HFFc6 (cell line): ENCODE measurements around the gene PLAGL2. TPM values are rescaled to one million over a fixed set of nuclear protein-coding genes. Genes with fewer than 3 reads are reported as not detected.
"Not testable (repeated sequence)": the region's sequence is repeated elsewhere in the genome, so short reads cannot be mapped to it uniquely, and the experiment has no call there.

Experiments
- DNase-seq: peaks from one replicate; pipeline ENCODE4 v3.0.0-alpha.2; 2018
- H3K27ac Mint-ChIP-seq: 2 replicates; pipeline ENCODE4 v1.8.0; 2020; ENCODE audit warnings: mild to moderate bottlenecking, mixed read lengths
- H3K27me3 Mint-ChIP-seq: 2 replicates; pipeline ENCODE4 v1.8.0; 2021; ENCODE audit warnings: mild to moderate bottlenecking, moderate library complexity, mixed read lengths; ENCODE audit not compliant: insufficient read depth
- H3K36me3 Mint-ChIP-seq: 2 replicates; pipeline ENCODE4 v1.8.0; 2021; ENCODE audit warnings: low read depth, mixed read lengths
- H3K4me1 Mint-ChIP-seq: 2 replicates; pipeline ENCODE4 v1.8.0; 2020; ENCODE audit warnings: low read depth, mixed read lengths
- H3K4me3 Mint-ChIP-seq: 2 replicates; pipeline ENCODE4 v1.8.0; 2020; ENCODE audit warnings: mild to moderate bottlenecking, moderate library complexity, mixed read lengths
- H3K9me3 Mint-ChIP-seq: 2 replicates; pipeline ENCODE4 v1.8.0; 2020; ENCODE audit warnings: mild to moderate bottlenecking, mixed read lengths
- total RNA-seq, 6 experiments: library from RNA; stranded (reverse); fragmentation: NEBNext Ultra II Directional; extraction: Animal tissue kit (Norgen Biotek cat#: 25700); gene quantifications; 2 replicates in 1 of 6; 3 replicates in 5 of 6; pipeline ENCODE4 v1.2.3, GENCODE V29; 2021
- TF ChIP-seq, protein P1 (sequence below): fragments of 200-600 bp; sonication (generic); IDR thresholded peaks from 2 replicates; pipeline ENCODE4 v1.5.0; 2021; ENCODE audit warnings: antibody characterized with exemption, mild to moderate bottlenecking

The PLAGL2 gene
- total RNA-seq, 6 experiments from 2014 or later, result 8.5 to 11.1 (median 9.5) TPM

DNA sequence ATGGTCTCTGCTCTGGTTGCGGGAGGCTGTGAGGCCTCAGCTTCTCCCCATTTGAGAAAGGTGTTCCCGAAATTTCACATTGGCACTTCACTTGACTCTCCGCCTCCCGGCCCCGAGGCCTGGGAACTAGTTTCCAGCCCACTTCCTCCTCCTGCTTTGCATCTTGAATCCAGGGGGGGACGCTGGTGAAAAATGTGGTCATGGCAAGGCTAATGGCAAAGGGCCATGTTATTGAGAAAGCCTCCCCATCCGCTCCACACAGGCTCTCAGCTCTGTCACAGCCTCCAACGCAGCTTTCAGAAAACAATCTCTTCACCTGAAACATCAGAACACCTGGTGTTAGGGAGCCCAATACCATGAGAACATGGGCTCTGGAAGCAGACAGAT lies 5.6 kb downstream of the PLAGL2 start:
- Mint-ChIP-seq H3K36me3 (peaks cover 15% of the 10 kb centered on the region; the same call in 1 of the 2 replicates), H3K27ac (peak overlapping the region; percentile 80), H3K4me3 (no peak overlapping the region), H3K4me1 (peaks cover 57% of the 10 kb centered on the region), H3K27me3 (no peaks in the 10 kb centered on the region; the same call in none of the 2 replicates), H3K9me3 (no peaks in the 10 kb centered on the region)
- no peak for DNase-seq
- TF ChIP-seq, protein P1, sequence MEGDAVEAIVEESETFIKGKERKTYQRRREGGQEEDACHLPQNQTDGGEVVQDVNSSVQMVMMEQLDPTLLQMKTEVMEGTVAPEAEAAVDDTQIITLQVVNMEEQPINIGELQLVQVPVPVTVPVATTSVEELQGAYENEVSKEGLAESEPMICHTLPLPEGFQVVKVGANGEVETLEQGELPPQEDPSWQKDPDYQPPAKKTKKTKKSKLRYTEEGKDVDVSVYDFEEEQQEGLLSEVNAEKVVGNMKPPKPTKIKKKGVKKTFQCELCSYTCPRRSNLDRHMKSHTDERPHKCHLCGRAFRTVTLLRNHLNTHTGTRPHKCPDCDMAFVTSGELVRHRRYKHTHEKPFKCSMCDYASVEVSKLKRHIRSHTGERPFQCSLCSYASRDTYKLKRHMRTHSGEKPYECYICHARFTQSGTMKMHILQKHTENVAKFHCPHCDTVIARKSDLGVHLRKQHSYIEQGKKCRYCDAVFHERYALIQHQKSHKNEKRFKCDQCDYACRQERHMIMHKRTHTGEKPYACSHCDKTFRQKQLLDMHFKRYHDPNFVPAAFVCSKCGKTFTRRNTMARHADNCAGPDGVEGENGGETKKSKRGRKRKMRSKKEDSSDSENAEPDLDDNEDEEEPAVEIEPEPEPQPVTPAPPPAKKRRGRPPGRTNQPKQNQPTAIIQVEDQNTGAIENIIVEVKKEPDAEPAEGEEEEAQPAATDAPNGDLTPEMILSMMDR, result no peak

DNA sequence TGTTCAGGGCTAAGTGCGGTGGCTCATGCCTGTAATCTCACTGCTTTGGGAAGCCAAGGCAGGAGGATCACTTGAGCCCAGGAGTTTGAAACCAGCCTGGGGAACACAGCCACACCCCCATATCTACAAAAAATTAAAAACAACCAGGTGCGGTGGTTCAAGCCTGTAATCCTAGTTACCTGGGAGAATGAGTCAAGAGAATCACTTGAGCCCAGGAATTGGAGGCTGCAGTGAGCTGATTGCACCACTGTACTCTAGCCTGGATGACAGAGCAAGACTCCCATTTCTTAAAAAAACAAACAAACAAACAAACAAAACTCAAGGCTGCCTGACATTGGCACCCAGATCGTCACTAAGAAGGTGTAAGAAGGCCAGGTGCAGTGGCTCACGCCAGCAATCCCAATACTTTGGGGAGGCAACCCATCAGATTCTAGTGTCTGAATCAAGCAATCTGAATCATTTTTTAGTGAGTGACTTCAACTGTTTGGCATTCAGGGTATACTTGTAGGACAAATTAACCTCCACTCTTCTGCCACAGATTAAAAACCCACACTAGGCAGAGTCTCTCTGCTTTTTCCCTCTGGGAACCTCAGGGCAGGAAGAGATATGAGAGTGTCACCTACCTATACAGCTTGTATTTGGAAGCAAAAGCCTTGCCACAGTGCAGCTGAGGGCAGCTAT lies 6.1 kb downstream of the PLAGL2 start:
- no peaks in the 10 kb centered on the region; the same call in 1 of the 2 replicates for H3K27me3 Mint-ChIP-seq

GRCh38 chr20:32199006-32199405 lies 8.5 kb downstream of the PLAGL2 start:
- Mint-ChIP-seq H3K27ac (no peak overlapping the region), H3K27me3 (no peaks in the 10 kb centered on the region; the same call in none of the 2 replicates), H3K36me3 (peaks cover 25% of the 10 kb centered on the region), H3K9me3 (no peaks in the 10 kb centered on the region), H3K4me3 (no peak overlapping the region), H3K4me1 (peaks cover 27% of the 10 kb centered on the region)
- TF ChIP-seq, protein P1, result no peak
- no peak for DNase-seq

More for the DNA sequence above, 6.1 kb downstream of the PLAGL2 start:
- Mint-ChIP-seq H3K4me3 (no peak overlapping the region), H3K27ac (peak overlapping the region; percentile 80), H3K4me1 (peaks cover 52% of the 10 kb centered on the region), H3K9me3 (no peaks in the 10 kb centered on the region), H3K36me3 (peaks cover 13% of the 10 kb centered on the region; the same call in 1 of the 2 replicates)
- TF ChIP-seq, protein P1, result no peak
- DNase-seq, result peak; percentile 31

DNA sequence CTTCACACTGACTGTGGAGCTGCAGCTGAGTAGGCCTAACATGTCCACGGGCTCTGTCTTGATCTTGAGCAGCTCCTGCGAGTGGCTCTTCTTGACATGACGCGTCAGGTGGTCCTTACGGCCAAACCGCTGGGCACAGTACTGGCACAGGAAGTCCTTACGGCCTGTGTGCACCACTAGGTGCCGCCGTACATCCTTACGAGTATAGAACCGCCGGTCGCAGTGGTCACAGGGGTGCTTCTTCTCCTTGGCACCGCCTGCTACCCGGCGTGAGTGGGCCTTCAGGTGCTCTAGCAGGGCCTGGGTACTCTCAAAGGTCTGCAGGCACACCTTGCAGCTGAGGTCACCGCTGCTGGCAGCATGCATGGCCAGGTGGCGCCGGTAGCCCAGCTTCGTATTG lies 10.4 kb downstream of the PLAGL2 start:
- H3K36me3 Mint-ChIP-seq, result peaks cover 25% of the 10 kb centered on the region
- H3K27me3 Mint-ChIP-seq, DNase-seq, H3K27ac Mint-ChIP-seq, H3K9me3 Mint-ChIP-seq, H3K4me3 Mint-ChIP-seq: not testable (repeated sequence)
- H3K4me1 Mint-ChIP-seq, result peaks cover 13% of the 10 kb centered on the region
- TF ChIP-seq, protein P1, result peak; percentile 22; the same call in 1 of the 2 replicates

DNA sequence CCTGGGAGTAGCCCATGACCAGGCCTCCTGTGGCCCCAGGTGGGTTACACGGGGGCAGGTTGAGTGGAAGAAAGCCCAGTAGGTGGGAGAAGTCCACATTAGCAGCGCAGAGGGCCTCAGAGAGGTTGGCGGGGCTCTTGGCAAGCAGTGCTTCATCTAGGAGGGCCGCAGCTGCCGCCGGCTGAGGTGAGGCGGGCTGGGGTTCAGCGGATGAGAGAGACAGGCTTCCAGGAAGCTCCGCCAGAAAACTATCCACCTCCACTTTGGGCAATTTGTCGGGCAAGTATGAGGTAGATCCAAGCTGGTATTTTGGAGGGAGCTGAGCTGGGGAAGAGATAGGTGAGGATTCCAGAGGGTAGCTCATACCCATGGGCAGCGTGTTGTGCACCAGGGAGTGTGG lies 10.9 kb downstream of the PLAGL2 start:
- H3K4me1 Mint-ChIP-seq, H3K27ac Mint-ChIP-seq, H3K4me3 Mint-ChIP-seq, H3K27me3 Mint-ChIP-seq, DNase-seq, H3K9me3 Mint-ChIP-seq: not testable (repeated sequence)
- H3K36me3 Mint-ChIP-seq, result peaks cover 25% of the 10 kb centered on the region

DNA sequence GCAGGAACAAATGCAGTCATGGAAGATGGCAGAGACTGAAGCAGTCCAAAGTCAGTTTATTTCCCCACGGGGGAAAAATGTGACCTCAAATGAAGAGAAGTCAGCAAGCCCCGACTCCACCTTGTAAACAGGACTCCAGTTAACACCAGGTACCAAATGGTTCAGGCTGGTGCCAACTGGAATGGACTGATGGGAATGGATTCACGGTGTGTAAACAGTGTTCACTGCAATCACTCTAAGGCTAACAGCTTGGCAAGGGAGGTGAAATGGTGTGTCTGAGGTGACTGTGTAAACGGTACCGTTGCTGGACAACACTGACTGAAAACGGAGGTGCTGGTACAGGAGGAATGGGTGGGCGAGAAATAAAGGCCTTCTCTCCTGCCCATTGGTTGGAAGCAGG lies 12.0 kb downstream of the PLAGL2 start:
- peaks cover 22% of the 10 kb centered on the region for H3K36me3 Mint-ChIP-seq
- H3K27me3 Mint-ChIP-seq, result peaks cover 1% of the 10 kb centered on the region
- DNase-seq, result no peak
- no peaks in the 10 kb centered on the region for H3K4me1 Mint-ChIP-seq
- H3K27ac Mint-ChIP-seq, result no peak overlapping the region
- no peaks in the 10 kb centered on the region for H3K9me3 Mint-ChIP-seq
- TF ChIP-seq, protein P1, result no peak
- H3K4me3 Mint-ChIP-seq, result no peak overlapping the region
